HG02938 (cell line): ENCODE results near the gene SAPCD1.

Experiments used
- ATAC-seq: cut with Tn5 transposase; IDR thresholded peaks from one replicate; pipeline ENCODE4 v1.9.1; 2021; ENCODE audit warnings: mild to moderate bottlenecking, moderate library complexity; ENCODE audit not compliant: unreplicated experiment

SAPCD1 gene

GRCh38 chr6:31762356-31762755 lies at the start of gene SAPCD1:
SAPCD1 (plus strand) TSS chr6:31762656; CDS start chr6:31763055, 399 bp downstream.
- ATAC-seq = no peak

GRCh38 chr6:31713465-31713864 lies 49.0 kb upstream of the SAPCD1 start:
- no peak for ATAC-seq

- no peak for ATAC-seq
These were observed 48.3 kb upstream of the SAPCD1 start for GRCh38 chr6:31713991-31714684.

- no peak for ATAC-seq
These were observed 47.2 kb upstream of the SAPCD1 start, which contains the start of gene LY6G6D for GRCh38 chr6:31715022-31715958. LY6G6D (plus strand) TSS chr6:31715348; CDS start chr6:31715356, 8 bp downstream.

- no peak for ATAC-seq
These were observed 44.8 kb upstream of the SAPCD1 start for GRCh38 chr6:31717499-31718222.

GRCh38 chr6:31718265-31718664 lies 44.2 kb upstream of the SAPCD1 start:
- no peak for ATAC-seq

- no peak for ATAC-seq
These were observed 43.5 kb upstream of the SAPCD1 start for GRCh38 chr6:31719001-31719400.

- no peak for ATAC-seq
These were observed 42.2 kb upstream of the SAPCD1 start for GRCh38 chr6:31720196-31720770.

- ATAC-seq = no peak
These were observed 41.0 kb upstream of the SAPCD1 start, which contains the start of gene LY6G6C for GRCh38 chr6:31721351-31722020. LY6G6C (minus strand) TSS chr6:31721746; CDS start chr6:31721679, 67 bp downstream.

- ATAC-seq = no peak
These were observed 40.3 kb upstream of the SAPCD1 start for GRCh38 chr6:31722173-31722572.

- no peak for ATAC-seq
These were observed 39.0 kb upstream of the SAPCD1 start, which contains the start of gene MPIG6B for GRCh38 chr6:31723245-31723979. MPIG6B (plus strand) TSS chr6:31723373; CDS start chr6:31723384, 11 bp downstream.

GRCh38 chr6:31723980-31724691 lies 38.3 kb upstream of the SAPCD1 start:
- ATAC-seq = no peak

- no peak for ATAC-seq
These were observed 36.7 kb upstream of the SAPCD1 start for GRCh38 chr6:31725502-31726350.

GRCh38 chr6:31727034-31727716 lies 35.3 kb upstream of the SAPCD1 start:
- ATAC-seq = peak; percentile 65

GRCh38 chr6:31727717-31728671 lies 34.5 kb upstream of the SAPCD1 start:
- ATAC-seq = no peak
